Measurements from ENCODE around the gene KIAA1671. TPM values are rescaled to one million over a fixed set of nuclear protein-coding genes. Genes with fewer than 3 reads are reported as not detected.

Gene KIAA1671
- total RNA-seq, 1 donor from 2014 or later, result 28.5 TPM

DNA sequence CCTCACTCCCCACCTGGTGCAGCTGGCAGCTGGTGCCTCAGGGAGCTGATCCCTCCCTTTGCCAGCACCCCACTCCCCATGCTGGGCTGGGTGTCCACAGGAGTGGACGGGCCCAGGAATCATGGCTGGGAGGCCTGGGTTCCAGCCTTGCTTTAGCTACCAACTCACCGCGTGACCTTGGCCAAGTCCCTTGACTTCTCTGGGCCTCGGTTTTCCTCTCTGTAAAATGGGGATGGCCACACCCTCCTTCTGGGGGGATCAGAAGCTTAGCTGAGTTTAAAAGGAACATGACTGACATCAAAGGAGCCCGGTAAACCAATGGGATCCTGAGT, 116.9 kb downstream of the KIAA1671 start:
- peaks cover 4% of the 10 kb centered on the region for H3K36me3 Mint-ChIP-seq (ENCODE audit: low read depth)
- no peak for DNase-seq (ENCODE audit: low spot score)
- H3K27ac Mint-ChIP-seq (ENCODE audit: unreplicated experiment), result no peak overlapping the region
- no peaks in the 10 kb centered on the region for H3K27me3 Mint-ChIP-seq (ENCODE audit: low read depth)
- H3K4me1 Mint-ChIP-seq (ENCODE audit: low read depth), result peaks cover 31% of the 10 kb centered on the region
- no peak for TF ChIP-seq CTCF (IDR thresholded peaks at IDR 0.05)
- no peaks in the 10 kb centered on the region for H3K9me3 Mint-ChIP-seq (ENCODE audit: low read depth)
- H3K4me3 Mint-ChIP-seq (ENCODE audit: unreplicated experiment), result no peak overlapping the region

GRCh38 chr22:25069758-25070481, 117.4 kb downstream of the KIAA1671 start:
- peaks cover 31% of the 10 kb centered on the region for H3K4me1 Mint-ChIP-seq (ENCODE audit: low read depth)
- peaks cover 4% of the 10 kb centered on the region for H3K36me3 Mint-ChIP-seq (ENCODE audit: low read depth)
- TF ChIP-seq CTCF (IDR thresholded peaks at IDR 0.05), result no peak
- H3K9me3 Mint-ChIP-seq (ENCODE audit: low read depth), result no peaks in the 10 kb centered on the region
- H3K27me3 Mint-ChIP-seq (ENCODE audit: low read depth), result no peaks in the 10 kb centered on the region
- peak overlapping the region; percentile 69 for H3K4me3 Mint-ChIP-seq (ENCODE audit: unreplicated experiment)
- DNase-seq (ENCODE audit: low spot score), result no peak
- H3K27ac Mint-ChIP-seq (ENCODE audit: unreplicated experiment), result peak overlapping the region; percentile 91

GRCh38 chr22:25070956-25071355, 118.4 kb downstream of the KIAA1671 start:
- Mint-ChIP-seq H3K36me3 (ENCODE audit: low read depth) (peaks cover 4% of the 10 kb centered on the region), H3K9me3 (ENCODE audit: low read depth) (no peaks in the 10 kb centered on the region), H3K4me1 (ENCODE audit: low read depth) (peaks cover 31% of the 10 kb centered on the region), H3K27ac (ENCODE audit: unreplicated experiment) (peak overlapping the region; percentile 91), H3K27me3 (ENCODE audit: low read depth) (no peaks in the 10 kb centered on the region), H3K4me3 (ENCODE audit: unreplicated experiment) (peak overlapping the region; percentile 69)
- no peak for TF ChIP-seq CTCF (IDR thresholded peaks at IDR 0.05)
- DNase-seq (ENCODE audit: low spot score), result no peak

DNA sequence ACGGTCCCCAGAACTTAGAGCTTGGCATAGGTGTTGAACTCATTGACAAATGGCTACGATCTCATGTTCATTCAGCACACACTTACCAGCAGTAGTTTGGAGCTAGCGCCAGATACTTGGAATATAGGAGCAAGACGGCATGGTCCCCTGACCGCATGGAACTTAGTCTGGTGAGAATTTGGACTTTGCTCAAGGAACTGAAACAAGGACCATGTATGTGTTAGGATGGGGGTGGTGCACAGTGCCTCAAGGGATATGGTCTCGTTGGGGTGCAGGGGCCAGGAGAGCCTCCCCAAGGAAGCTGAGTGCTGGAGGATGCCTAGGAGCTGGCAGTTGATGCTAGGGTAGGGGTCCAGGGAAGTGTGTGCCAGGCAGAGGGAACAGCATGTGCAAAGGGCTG, 119.2 kb downstream of the KIAA1671 start:
- TF ChIP-seq CTCF (IDR thresholded peaks at IDR 0.05), result no peak
- H3K4me1 Mint-ChIP-seq (ENCODE audit: low read depth), result peaks cover 38% of the 10 kb centered on the region
- H3K4me3 Mint-ChIP-seq (ENCODE audit: unreplicated experiment), result peak overlapping the region; percentile 69
- H3K36me3 Mint-ChIP-seq (ENCODE audit: low read depth), result peaks cover 2% of the 10 kb centered on the region
- no peaks in the 10 kb centered on the region for H3K27me3 Mint-ChIP-seq (ENCODE audit: low read depth)
- no peak for DNase-seq (ENCODE audit: low spot score)
- no peaks in the 10 kb centered on the region for H3K9me3 Mint-ChIP-seq (ENCODE audit: low read depth)
- peak overlapping the region; percentile 91 for H3K27ac Mint-ChIP-seq (ENCODE audit: unreplicated experiment)

- no peak for TF ChIP-seq CTCF (IDR thresholded peaks at IDR 0.05)
- H3K27ac Mint-ChIP-seq (ENCODE audit: unreplicated experiment), result no peak overlapping the region
These were observed 119.9 kb downstream of the KIAA1671 start for GRCh38 chr22:25072406-25072805.

More at GRCh38 chr22:25072406-25072805, 119.9 kb downstream of the KIAA1671 start:
- H3K36me3 Mint-ChIP-seq (ENCODE audit: low read depth), result peaks cover 2% of the 10 kb centered on the region
- H3K9me3 Mint-ChIP-seq (ENCODE audit: low read depth), result no peaks in the 10 kb centered on the region
- peaks cover 39% of the 10 kb centered on the region for H3K4me1 Mint-ChIP-seq (ENCODE audit: low read depth)
- DNase-seq (ENCODE audit: low spot score), result no peak
- no peak overlapping the region for H3K4me3 Mint-ChIP-seq (ENCODE audit: unreplicated experiment)
- no peaks in the 10 kb centered on the region for H3K27me3 Mint-ChIP-seq (ENCODE audit: low read depth)
